A172 (cell line): ENCODE measurements around the gene CCDC85C. TPM values are rescaled to one million over a fixed set of nuclear protein-coding genes. Genes with fewer than 3 reads are reported as not detected.
"Not testable (repeated sequence)": the region's sequence is repeated elsewhere in the genome, so short reads cannot be mapped to it uniquely, and the experiment has no call there.

Experiments used
- DNase-seq: peaks from one replicate; pipeline ENCODE4 v3.0.0-alpha.2; 2015; ENCODE audit warnings: low spot score
- total RNA-seq: library from RNA; depleted of rRNA; stranded (reverse); fragments of >200 nt; shearing (Covaris generic); gene quantifications from 2 replicates; pipeline ENCODE4 v1.2.3, GENCODE V29; 2014; rRNA removed

Gene CCDC85C
- total RNA-seq: 49.6 and 84.9 TPM in 2 replicates

GRCh38 chr14:99603471-99604277, at the start of gene CCDC85C:
CCDC85C (minus strand) TSS chr14:99604207; CDS start chr14:99603959, 248 bp downstream.
- DNase-seq: no peak

DNA sequence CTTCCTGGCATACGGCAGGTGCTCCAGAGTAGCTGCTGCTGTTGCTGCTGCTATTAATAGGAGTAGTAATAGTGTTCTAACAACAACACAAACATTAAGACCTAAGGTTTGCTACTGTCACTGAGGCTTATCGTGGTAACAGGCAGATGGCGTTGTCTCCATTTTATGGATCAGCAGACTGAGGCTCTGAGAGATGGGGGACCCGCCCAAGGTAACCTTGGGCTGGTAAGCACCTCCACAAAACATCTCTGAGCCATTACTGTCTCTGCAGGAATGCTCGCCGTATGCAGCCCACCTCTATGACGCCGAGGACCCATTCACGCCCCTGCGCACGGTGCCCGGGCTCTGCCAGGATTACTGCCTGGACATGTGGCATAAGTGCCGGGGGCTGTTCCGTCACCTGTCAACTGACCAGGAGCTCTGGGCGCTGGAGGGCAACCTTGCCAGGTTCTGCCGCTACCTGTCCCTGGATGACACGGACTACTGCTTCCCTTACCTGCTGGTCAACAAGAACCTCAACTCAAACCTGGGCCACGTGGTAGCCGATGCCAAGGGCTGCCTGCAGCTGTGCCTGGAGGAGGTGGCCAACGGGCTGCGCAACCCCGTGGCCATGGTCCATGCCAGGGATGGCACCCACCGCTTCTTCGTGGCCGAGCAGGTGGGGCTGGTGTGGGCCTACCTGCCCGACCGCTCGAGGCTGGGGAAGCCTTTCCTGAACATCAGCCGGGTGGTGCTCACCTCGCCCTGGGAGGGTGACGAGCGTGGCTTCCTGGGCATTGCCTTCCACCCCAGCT, 48.1 kb upstream of the CCDC85C start:
- DNase-seq: no peak

DNA sequence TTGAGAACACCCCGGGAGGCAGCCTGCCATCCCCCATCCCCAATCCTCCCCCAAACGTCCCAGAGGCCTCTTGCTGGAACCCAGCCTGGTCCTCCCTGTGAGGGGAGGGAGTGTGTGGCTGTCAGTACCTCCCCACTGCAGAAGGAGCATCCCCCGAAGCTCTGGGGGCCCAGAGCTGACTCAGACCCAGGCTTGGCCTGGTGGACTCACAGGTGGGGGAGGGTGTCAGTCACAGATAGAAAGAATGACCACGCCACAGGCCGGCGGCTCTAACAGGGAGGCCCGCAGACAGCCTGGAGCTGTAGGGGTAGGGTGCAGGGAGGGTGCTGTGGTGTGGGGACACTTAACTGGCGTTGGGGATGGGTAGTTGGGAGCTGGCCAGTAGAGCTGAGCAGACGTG, 46.2 kb upstream of the CCDC85C start:
- DNase-seq: no peak

DNA sequence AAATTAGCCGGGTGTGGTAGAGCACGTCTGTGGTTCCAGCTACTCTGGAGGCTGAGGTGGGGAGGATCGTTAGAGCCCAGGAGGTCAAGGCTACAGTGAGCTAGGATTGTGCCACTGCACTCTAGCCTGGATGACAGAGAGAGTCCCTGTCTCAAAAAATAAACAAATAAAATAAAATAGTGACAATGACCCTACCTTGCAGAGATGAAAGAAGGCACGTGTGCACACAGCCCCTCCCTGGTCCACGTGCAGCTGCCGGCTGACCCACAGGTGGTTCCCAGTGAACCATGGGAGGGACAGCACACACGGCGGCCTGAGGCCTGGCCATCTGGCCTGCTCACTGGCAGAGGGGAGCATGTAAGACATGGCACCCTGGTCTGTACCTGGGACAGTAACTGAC, 45.6 kb upstream of the CCDC85C start:
- no peak for DNase-seq

DNA sequence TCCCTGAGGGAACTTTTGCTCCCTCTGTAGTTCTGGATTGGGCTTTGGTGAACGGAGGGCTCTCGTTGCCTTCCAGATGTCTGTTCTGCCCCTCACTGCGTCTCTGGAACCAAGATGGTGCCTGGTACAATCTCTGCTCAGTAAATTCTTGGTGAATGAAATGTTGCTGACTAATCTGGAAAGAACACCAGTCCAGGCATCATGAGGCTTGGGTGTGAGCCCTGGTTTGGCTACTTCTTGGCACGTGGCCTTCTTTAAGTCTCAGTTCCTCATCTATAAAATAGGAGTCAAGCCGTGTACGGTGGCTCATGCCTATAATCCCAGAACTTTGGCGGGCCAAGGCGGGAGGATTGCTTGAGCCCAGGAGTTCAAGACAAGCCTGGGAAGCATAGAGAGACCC, 45.2 kb upstream of the CCDC85C start:
- peak; percentile 30 for DNase-seq

GRCh38 chr14:99648027-99648784, 44.2 kb upstream of the CCDC85C start:
- no peak for DNase-seq

DNA sequence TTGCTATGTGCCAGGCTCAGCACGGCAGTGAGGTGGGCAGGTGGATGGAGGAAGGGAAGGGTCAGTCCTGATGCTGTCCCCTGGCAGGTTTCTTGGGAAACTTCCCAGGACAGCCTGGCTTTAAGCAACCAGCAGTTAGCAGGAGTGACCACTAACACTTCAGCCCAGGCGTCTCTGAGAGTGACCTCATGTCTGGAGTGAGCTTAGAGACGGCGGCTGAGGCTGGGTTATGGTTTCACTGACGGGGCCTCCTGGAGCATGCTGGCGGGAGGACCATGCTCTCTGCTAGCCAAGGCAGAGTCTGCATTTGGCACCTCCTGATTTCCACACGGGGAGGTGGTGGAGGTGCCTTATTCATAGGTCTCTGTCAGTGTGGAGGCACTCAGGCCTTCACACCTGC, 43.4 kb upstream of the CCDC85C start:
- DNase-seq: no peak

DNA sequence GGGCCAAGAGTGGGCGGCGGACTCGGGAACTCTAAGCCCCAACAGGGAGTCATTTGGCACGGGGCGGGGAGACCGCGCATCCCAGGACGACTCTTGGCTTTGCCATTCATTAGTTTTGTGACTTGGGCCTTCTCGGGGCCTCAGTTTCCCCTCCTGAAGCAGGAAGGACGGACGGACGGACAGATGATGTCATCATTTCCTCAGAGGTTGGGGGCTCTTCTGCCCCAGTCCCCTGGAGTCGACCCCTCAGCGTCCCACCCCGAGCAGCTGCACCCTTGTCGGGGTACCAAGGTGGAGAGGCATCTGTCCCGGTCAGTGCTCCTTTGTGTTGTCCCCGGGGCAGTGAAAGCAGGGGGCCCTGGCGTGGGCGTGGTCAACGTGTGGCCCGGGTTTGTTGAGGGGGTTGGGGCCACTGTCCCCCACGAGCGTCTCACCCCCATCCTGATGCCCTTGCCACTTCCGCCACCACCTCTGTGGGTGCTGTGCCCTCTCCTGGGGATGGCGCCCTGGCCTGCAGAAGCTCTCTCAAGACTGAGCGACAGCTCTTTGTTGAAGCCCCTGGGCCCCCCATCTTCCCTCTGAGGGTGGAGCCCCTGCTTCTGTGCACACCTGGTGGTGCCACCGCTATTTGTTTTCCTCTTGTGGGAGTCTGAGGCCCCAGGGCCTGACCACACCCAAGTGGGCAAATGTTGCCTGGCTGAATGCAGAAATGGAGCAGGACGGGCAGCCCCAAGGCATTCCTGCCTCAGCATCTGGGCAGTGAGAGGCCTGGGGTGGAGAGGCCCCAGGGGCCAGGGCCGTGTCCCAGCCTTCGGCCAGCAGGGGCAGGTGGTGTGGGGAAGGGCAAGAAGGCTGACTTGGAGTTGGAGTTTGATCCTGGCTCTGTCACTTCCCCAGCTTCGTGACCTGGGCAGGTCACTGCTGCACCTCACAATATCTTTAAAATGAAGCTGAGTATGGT, 41.8 kb upstream of the CCDC85C start:
- no peak for DNase-seq

DNA sequence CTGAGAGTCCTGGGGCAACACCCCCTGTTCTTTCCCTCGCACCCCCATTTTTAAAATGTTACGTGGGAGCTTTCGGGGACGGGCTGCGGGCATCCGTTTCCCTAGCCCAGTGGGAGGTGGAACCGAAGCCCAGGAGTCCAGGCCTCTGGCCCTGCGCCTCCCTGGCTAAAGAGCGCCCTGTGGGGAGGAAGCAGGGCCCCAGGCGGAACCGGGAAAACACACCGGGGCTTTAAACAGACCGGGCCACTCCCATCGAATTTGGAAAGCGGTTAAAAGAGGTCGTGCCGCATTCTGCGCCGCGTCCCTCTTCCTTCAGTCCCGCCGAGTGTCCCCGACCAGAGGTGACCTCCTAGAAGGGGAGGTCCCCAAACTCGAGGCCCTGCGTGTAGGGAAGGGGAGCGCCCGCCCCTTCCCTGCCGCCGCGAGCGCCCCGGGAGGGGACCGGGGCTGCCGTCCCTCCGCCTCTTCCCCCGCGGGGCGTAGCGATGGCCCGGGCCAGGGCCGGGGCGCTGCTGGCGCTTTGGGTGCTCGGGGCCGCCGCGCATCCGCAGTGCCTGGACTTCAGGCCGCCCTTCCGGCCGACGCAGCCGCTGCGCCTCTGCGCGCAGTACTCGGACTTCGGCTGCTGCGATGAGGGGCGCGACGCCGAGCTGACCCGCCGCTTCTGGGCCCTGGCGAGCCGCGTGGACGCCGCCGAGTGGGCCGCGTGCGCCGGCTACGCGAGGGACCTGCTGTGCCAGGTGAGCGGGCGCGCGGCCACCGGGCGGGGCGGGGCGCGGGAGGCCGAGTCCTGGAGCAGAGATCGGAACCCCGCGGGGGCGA, 40.9 kb upstream of the CCDC85C start, which contains the start of gene HHIPL1:
TSS of gene HHIPL1 (plus strand) at position 407 of the 822 bp plus-strand sequence. CDS start at position 486, 79 bp downstream.
- no peak for DNase-seq

- no peak for DNase-seq
Measured at GRCh38 chr14:99644035-99644587, 40.1 kb upstream of the CCDC85C start.

- no peak for DNase-seq
Measured at GRCh38 chr14:99643343-99643742, 39.3 kb upstream of the CCDC85C start.

- DNase-seq: not testable (repeated sequence)
Measured at GRCh38 chr14:99642771-99643170, 38.8 kb upstream of the CCDC85C start.

- DNase-seq: no peak
Measured at GRCh38 chr14:99637624-99638023, 33.6 kb upstream of the CCDC85C start.

- no peak for DNase-seq
Measured at GRCh38 chr14:99636487-99636886, 32.5 kb upstream of the CCDC85C start.

GRCh38 chr14:99635116-99635515, 31.1 kb upstream of the CCDC85C start:
- no peak for DNase-seq

DNA sequence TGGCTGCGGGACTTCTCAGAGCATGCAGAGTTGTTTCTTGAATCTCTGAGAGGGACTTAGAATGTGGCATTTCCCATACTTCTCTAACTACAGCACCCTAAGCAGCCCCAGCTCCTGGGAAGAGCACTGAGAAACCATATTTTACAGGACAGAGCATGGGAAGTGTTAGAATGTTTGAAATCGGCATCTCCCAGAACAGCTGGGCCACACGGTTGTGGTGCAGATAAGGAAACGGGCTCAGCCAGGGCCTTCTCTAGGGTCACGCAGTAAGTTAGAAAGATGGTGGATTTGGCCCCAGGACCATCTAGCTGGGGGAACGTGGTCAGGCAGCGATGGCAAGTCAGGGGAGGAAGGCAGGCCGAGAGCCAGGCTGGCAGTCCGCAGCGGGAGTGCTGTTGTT, 30.4 kb upstream of the CCDC85C start:
- DNase-seq: no peak

- DNase-seq: no peak
Measured at GRCh38 chr14:99633918-99634317, 29.9 kb upstream of the CCDC85C start.

DNA sequence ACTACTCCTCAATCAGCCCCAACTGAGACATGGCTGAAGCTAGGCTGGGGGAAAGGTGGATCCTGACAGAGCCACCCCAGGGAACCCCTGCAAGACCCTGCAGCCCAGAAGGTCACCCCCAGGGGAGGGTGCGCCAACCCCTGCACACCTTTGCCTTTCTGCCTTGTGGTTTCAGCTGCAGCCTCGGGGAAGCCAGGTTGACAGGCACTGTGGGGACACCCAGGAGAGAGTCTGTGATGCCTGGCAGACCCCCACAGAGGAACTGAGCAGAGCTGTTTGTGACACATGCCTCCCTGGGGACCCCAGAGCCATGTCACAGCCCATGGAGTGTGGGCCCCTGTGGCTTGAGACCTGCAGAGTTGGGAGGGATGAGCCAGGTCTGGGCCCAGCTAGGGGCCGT, 29.1 kb upstream of the CCDC85C start:
- no peak for DNase-seq

- DNase-seq: no peak
Measured at GRCh38 chr14:99632410-99633035, 28.5 kb upstream of the CCDC85C start.
